HepG2 (cell line): ENCODE measurements around the gene SMARCB1. TPM values are rescaled to one million over a fixed set of nuclear protein-coding genes. Genes with fewer than 3 reads are reported as not detected.

Experiments used
- ATF7-NPFF ChIP-seq: sonication (generic); formaldehyde crosslinking; IDR thresholded peaks from 2 replicates; pipeline ENCODE4 v1.8.1; 2023; ENCODE audit warnings: mild to moderate bottlenecking, low read depth, missing genetic modification reagents, moderate library complexity
- BCL6 ChIP-seq: IDR thresholded peaks from 2 replicates; pipeline ENCODE4 v1.6.1; 2016; ENCODE audit warnings: missing genetic modification reagents, missing compliant biosample characterization
- IKZF5 ChIP-seq: IDR thresholded peaks from 2 replicates; pipeline ENCODE4 v1.6.1; 2018; ENCODE audit warnings: missing genetic modification reagents, mild to moderate bottlenecking, missing compliant biosample characterization
- MEF2D ChIP-seq: sonication (generic); formaldehyde crosslinking; IDR thresholded peaks from 2 replicates; pipeline ENCODE4 v1.5.1; 2020; ENCODE audit warnings: mild to moderate bottlenecking, missing genetic modification reagents
- MLLT10 ChIP-seq: sonication (generic); formaldehyde crosslinking; IDR thresholded peaks from 2 replicates; pipeline ENCODE4 v1.4.0; 2020; ENCODE audit warnings: missing genetic modification reagents
- NONO ChIP-seq, 2 experiments: fragments of 450-650 bp in 1 of 2; sonication (generic) in 1 of 2; formaldehyde crosslinking in 1 of 2; IDR thresholded peaks in 1 of 2; conservative IDR thresholded peaks in 1 of 2; 2 replicates each; pipeline versions ENCODE4 v1.6.1 to v1.8.0; 2017 to 2022; ENCODE audit warnings: mild to moderate bottlenecking in 1 of 2, missing genetic modification reagents in 1 of 2, moderate library complexity in 1 of 2
- PITX1 ChIP-seq: sonication (generic); formaldehyde crosslinking; IDR thresholded peaks from 2 replicates; pipeline ENCODE4 v1.5.1; 2020; ENCODE audit warnings: mild to moderate bottlenecking, missing genetic modification reagents
- SAFB2 ChIP-seq: sonication (generic); formaldehyde crosslinking; IDR thresholded peaks from 2 replicates; pipeline ENCODE4 v1.5.1; 2020; ENCODE audit warnings: missing genetic modification reagents, low read depth, mild to moderate bottlenecking, borderline replicate concordance
- SPEN ChIP-seq: sonication (generic); formaldehyde crosslinking; IDR thresholded peaks from 2 replicates; pipeline ENCODE4 v1.5.1; 2020; ENCODE audit warnings: low read depth, mild to moderate bottlenecking, missing genetic modification reagents
- UBTF ChIP-seq: sonication (generic); formaldehyde crosslinking; IDR thresholded peaks from 2 replicates; pipeline ENCODE4 v1.4.0; 2020; ENCODE audit warnings: mild to moderate bottlenecking, missing genetic modification reagents
- ZBTB42 ChIP-seq: sonication (generic); formaldehyde crosslinking; IDR thresholded peaks from 2 replicates; pipeline ENCODE4 v1.5.0; 2020; ENCODE audit warnings: mild to moderate bottlenecking, missing genetic modification reagents
- ZMYM4 ChIP-seq: sonication (generic); formaldehyde crosslinking; IDR thresholded peaks from 2 replicates; pipeline ENCODE4 v1.8.1; 2023; ENCODE audit warnings: mild to moderate bottlenecking, missing genetic modification reagents
- ZNF782 ChIP-seq: sonication (generic); formaldehyde crosslinking; IDR thresholded peaks from 2 replicates; pipeline ENCODE4 v1.4.0; 2020; ENCODE audit warnings: missing genetic modification reagents, mild to moderate bottlenecking, borderline replicate concordance
- polyA plus RNA-seq, 8 experiments: library from polyadenylated mRNA; depleted of rRNA in 3 of 8; stranded (reverse) in 7 of 8; unstranded in 1 of 8; fragments of >200 nt; fragmentation: Illumina TruSeq in 4 of 8; extraction: Trizol in 4 of 8; gene quantifications; 2 replicates each; pipeline versions ENCODE4 v1.2.1 to v1.2.3, GENCODE V29; 2011 to 2016; ENCODE audit warnings: low read depth in 4 of 8, missing spikeins in 1 of 8, mixed read lengths in 1 of 8; ENCODE audit not compliant: insufficient read depth in 1 of 8
- total RNA-seq, 5 experiments: library from RNA; depleted of rRNA; stranded (reverse); fragments of >200 nt; fragmentation: Illumina TruSeq; extraction: Trizol; gene quantifications; 2 replicates each; pipeline ENCODE4 v1.2.3, GENCODE V29; 2016; ENCODE audit warnings: low read depth in 1 of 5
- TF ChIP-seq, protein P1 (sequence below): sonication (generic); formaldehyde crosslinking; IDR thresholded peaks from 2 replicates; pipeline ENCODE4 v1.8.1; 2023; ENCODE audit warnings: mild to moderate bottlenecking, missing genetic modification reagents
- TF ChIP-seq, protein P2 (sequence below): sonication (generic); formaldehyde crosslinking; IDR thresholded peaks from 2 replicates; pipeline ENCODE4 v1.4.0; 2020; ENCODE audit warnings: mild to moderate bottlenecking, missing genetic modification reagents
- TF ChIP-seq, protein P3 (sequence below): sonication (generic); formaldehyde crosslinking; IDR thresholded peaks from 2 replicates; pipeline ENCODE4 v1.5.0; 2020; ENCODE audit warnings: missing genetic modification reagents, mild to moderate bottlenecking, borderline replicate concordance

The SMARCB1 gene
- total and polyA plus RNA-seq, 2 of the 13 experiments (the other 11 are each of a cell fraction or from before 2014, with no cell fraction given) = 74.0 to 166 TPM

GRCh38 chr22:23856721-23857605, 70.2 kb downstream of the SMARCB1 start (continued):
- TF ChIP-seq UBTF (CRISPR knock-in tag) (peak; percentile 88), SPEN (CRISPR knock-in tag) (0 out of 2 replicates have a peak, but pooled peaks have one; percentile 31), BCL6 (peak; percentile 21; the same call in 1 of the 2 replicates), MLLT10 (CRISPR knock-in tag) (no peak), ZBTB42 (CRISPR knock-in tag) (0 out of 2 replicates have a peak, but pooled peaks have one; percentile 52), PITX1 (CRISPR knock-in tag) (peak; percentile 70; the same call in 1 of the 2 replicates), MEF2D (0 out of 2 replicates have a peak, but pooled peaks have one; percentile 38), ATF7-NPFF (CRISPR knock-in tag) (peak; percentile 38; the same call in 1 of the 2 replicates), ZNF782 (CRISPR knock-in tag) (peak; percentile 39; the same call in 1 of the 2 replicates), IKZF5 (0 out of 2 replicates have a peak, but pooled peaks have one; percentile 12), NONO (IDR thresholded peaks at IDR 0.05) (no peak), NONO (CRISPR knock-in tag; conservative IDR thresholded peaks at IDR 0.05) (peak; percentile 13; the same call in 1 of the 2 replicates), SAFB2 (CRISPR knock-in tag) (peak; percentile 78; the same call in 1 of the 2 replicates), ZMYM4 (CRISPR knock-in tag) (0 out of 2 replicates have a peak, but pooled peaks have one; percentile 26)
- TF ChIP-seq, protein P1, sequence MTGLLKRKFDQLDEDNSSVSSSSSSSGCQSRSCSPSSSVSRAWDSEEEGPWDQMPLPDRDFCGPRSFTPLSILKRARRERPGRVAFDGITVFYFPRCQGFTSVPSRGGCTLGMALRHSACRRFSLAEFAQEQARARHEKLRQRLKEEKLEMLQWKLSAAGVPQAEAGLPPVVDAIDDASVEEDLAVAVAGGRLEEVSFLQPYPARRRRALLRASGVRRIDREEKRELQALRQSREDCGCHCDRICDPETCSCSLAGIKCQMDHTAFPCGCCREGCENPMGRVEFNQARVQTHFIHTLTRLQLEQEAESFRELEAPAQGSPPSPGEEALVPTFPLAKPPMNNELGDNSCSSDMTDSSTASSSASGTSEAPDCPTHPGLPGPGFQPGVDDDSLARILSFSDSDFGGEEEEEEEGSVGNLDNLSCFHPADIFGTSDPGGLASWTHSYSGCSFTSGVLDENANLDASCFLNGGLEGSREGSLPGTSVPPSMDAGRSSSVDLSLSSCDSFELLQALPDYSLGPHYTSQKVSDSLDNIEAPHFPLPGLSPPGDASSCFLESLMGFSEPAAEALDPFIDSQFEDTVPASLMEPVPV (CRISPR knock-in tag) = 0 out of 2 replicates have a peak, but pooled peaks have one; percentile 26
- TF ChIP-seq, protein P2, sequence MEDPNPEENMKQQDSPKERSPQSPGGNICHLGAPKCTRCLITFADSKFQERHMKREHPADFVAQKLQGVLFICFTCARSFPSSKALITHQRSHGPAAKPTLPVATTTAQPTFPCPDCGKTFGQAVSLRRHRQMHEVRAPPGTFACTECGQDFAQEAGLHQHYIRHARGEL (CRISPR knock-in tag) = no peak
- TF ChIP-seq, protein P3, sequence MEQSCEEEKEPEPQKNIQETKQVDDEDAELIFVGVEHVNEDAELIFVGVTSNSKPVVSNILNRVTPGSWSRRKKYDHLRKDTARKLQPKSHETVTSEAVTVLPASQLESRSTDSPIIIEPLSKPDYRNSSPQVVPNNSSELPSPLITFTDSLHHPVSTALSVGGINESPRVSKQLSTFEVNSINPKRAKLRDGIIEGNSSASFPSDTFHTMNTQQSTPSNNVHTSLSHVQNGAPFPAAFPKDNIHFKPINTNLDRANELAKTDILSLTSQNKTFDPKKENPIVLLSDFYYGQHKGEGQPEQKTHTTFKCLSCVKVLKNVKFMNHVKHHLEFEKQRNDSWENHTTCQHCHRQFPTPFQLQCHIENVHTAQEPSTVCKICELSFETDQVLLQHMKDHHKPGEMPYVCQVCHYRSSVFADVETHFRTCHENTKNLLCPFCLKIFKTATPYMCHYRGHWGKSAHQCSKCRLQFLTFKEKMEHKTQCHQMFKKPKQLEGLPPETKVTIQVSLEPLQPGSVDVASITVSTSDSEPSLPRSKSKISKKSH = 0 out of 2 replicates have a peak, but pooled peaks have one; percentile 19
